ENCODE data around the gene ELOVL6. TPM values are rescaled to one million over a fixed set of nuclear protein-coding genes. Genes with fewer than 3 reads are reported as not detected.
"Not testable (repeated sequence)": the region's sequence is repeated elsewhere in the genome, so short reads cannot be mapped to it uniquely, and the experiment has no call there.

The ELOVL6 gene
- total RNA-seq, 1 donor from 2014 or later, result 28.4 TPM

GRCh38 chr4:110160618-110161017, 37.8 kb downstream of the ELOVL6 start:
- no peak for DNase-seq

DNA sequence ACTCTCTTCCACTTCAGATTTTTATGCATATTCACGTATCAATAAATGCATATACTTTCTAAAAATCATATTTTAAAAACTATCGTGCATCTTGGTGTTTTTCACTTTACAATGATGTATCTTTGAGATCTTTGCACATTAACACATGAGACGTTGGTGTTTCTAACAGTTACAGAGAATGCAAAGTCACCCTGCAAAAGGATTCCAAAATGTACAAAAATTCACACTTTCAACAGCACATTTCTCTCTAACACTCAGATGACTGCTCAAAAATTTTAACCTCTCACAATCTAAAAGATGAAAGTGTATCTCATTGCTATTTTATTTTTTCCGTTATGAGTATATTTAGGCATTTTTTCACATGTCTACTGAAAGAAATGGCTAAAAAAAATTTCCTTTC, 38.9 kb downstream of the ELOVL6 start:
- DNase-seq, result no peak

DNA sequence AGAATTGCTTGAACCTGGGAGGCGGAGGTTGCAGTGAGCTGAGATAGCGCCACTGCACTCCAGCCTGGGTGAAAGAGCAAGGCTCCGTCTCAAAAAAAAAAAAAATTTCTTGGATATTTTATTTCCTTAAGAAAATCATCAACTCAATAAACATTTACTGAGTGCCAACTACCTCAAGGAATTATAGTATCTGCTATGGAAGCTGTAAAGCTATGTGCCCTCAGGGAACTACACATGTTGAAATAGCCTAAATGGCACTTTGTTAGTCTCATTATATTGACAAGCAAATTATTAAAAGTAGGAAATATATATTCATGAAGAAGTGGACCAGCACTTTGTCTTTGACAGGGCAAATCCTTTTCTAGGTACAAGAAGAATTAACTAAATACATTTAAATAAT, 40.8 kb downstream of the ELOVL6 start:
- no peak for DNase-seq

- DNase-seq, result not testable (repeated sequence)
Measured at GRCh38 chr4:110157166-110157565, 41.2 kb downstream of the ELOVL6 start.

- no peak for DNase-seq
Measured at GRCh38 chr4:110156442-110156841, 42.0 kb downstream of the ELOVL6 start.

- no peak for DNase-seq
Measured at GRCh38 chr4:110155654-110156053, 42.8 kb downstream of the ELOVL6 start.

DNA sequence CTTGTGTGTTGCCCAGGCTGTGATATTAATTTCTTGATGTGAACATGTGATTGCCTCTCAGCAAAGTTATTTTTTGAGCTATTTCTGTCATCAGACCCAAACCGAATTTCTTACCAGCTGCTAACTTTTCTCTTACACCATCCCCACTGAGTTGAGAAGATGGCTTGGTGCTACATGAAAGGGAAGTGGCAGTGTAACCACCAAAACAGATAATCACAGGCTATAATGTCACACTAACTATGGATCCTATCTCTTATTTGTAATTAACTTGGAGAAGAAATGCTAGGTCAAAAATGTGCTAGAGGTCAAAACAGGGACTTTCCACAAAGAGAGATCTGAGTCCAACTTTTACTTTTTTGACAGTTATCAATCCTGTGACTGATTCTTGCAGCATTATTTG, 43.8 kb downstream of the ELOVL6 start:
- DNase-seq, result no peak

DNA sequence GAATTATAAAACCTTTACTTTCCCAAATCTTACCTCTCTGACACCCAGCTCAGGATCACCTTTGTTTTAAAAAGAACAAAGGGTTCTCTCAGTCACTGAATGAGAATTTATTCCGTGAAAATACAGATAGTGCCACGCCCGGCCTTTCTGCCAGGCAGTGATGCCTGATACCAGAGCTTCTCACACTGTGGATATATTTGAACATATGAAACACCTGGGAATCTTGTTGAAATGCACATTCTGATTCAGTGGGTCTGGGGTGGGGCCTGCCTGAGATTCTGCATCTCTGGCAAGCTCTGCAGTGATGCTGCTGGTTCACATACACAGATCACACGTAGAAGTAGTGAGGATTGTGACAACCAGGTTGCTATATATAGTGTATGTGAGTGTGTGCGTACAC, 46.0 kb downstream of the ELOVL6 start:
- DNase-seq, result no peak

GRCh38 chr4:110149089-110149488, 49.3 kb downstream of the ELOVL6 start:
- no peak for DNase-seq

- no peak for DNase-seq
Measured at GRCh38 chr4:110142461-110142860, 56.0 kb downstream of the ELOVL6 start.

DNA sequence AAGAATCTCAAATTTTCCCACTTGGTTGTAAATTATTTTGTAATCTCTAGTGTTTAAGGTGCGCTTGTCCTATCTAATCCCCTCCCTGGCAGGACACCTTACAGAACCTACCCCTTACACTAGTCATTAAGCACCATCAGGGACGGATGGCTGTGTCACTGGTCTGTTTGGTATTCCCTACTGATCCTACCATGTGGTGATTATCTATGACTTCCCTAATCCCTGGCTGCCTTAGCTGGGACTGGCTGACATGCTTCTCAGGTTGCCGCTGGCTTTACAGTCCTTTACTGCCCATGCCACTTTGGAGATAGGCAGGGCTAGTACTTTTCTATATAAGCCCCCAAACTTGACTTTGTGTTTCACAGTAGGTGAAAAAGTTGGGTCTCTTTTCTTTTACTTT, 58.6 kb downstream of the ELOVL6 start:
- no peak for DNase-seq

GRCh38 chr4:110139111-110139510, 59.3 kb downstream of the ELOVL6 start:
- DNase-seq, result peak; percentile 92

DNA sequence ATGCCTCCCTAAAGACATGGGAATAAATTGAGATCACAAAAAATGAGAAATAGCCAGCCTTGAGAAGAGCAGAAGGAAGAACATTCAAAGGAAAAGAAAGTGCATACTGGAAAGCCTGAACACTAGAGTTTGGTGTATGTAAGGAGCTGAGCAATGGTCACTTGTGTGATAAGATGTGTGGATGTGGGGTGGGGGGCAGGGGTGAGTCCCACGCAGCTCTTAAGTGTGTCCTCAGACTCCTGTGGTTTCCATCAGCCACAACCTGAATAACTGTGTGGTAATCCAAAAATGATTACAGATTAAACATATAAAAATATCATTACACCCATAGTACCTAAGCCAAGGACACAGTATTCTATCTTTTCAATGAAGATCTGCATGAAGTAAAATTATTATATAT, 59.9 kb downstream of the ELOVL6 start:
- no peak for DNase-seq

DNA sequence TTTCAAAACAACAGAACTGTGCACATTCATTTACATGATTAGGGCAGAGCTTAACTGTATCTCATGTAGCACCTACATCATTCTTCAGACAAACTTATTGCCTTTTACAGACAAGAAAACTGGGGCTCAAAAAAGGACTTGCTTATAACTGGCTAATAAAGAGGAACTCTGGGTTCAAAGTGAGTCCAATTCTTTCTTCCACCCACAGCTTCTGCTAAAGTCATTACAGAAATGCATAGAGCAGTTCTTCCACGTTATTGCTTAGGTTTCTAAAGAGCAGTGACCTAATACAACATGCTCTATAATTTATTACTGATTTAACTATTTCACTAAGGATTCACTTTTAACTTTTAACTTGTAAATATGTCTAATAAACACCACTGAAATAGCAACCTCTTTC, 60.6 kb downstream of the ELOVL6 start:
- DNase-seq, result no peak

- DNase-seq, result no peak
Measured at GRCh38 chr4:110135523-110135922, 62.9 kb downstream of the ELOVL6 start.

- no peak for DNase-seq
Measured at GRCh38 chr4:110135076-110135475, 63.3 kb downstream of the ELOVL6 start.

DNA sequence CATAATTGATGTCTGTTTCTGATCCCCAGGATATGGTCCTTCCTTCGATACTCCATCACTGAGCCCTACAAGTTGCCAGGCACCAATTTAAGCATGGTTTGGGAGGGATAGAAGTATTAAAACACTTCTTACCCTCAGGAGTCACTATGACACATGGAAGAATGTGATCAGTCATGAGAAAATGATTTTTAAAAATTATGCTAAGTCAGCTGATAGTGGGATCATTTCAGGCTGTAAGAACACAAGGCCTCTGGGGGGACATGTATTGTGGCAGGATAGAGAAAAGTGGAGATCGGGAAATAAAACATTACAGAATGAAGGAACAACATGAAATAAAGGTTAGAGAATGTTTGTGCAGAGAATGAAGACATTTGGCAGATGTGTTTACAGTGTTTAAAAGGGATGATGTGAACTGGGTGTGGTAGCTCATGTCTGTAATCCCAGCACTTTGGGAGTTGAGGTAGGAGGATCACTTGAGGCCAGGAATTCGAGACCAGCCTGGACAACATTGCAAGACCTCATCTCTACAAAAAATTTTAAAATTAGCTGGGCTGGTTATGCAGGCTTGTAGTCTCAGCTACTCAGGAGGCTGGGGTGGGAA, 64.0 kb downstream of the ELOVL6 start:
- DNase-seq, result no peak

DNA sequence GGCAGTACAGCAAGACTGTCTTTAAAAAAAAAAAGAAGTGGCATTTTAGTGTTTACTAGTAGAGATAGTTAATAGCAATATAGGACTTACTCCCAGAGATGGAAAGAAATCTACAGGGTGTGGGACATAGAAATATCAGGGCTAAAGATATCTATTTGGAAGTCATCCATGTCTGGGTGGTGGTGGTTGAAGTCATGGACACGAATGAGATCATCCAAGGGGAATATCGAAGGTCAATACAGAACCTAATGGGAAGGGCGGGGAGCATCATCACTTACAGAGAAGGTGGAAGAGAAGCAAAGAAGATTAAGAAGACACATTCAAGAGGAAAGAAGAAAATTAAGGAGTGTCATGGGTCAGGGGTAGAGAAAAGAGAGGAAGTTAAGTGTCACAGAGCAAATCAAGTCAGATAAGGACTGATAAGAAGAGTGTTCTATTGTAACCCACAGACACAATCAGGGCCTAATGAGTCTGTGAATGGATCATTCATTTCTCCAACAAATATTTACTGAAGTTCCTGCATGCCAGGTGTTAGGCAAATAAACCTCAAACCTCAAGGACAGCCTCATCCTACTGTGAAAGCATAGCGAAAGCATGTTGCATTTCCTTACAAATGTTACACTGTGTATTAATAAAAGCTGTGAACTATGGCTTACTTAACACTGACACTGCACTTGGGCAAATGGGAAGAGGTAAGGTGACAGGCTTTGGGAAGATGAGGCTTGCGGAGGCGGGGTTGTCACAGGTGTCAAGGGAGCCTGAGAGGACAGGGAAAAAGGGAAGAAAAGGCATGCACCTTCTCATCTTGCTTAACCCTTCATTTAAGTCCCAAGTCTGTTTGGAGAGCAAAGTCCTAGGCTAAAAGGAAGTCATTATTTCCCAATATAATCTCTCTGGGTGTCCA, 65.3 kb downstream of the ELOVL6 start:
- DNase-seq, result no peak

DNA sequence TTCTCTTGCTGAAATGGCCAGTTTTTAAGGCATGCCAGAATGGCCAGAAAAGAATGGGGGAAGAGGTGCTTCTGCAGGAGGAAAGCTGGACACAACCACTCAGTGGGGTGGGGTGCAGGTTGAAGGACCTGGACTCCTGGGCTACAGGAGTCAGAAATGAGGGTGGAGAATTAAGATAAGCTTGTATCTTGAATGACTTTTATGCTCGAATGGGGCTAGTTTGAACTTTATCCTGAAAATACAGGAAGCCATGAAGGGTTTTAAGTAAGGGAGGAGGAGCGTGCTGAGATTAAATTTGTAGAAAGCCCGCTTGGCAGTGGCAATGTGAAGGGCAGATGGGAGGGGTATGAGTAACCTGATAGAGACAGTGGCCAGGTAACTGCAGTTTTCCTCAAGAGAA, 66.5 kb downstream of the ELOVL6 start:
- DNase-seq, result no peak

- DNase-seq, result no peak
Measured at GRCh38 chr4:110130576-110131358, 67.6 kb downstream of the ELOVL6 start.

GRCh38 chr4:110129544-110129943, 68.9 kb downstream of the ELOVL6 start:
- DNase-seq, result no peak

DNA sequence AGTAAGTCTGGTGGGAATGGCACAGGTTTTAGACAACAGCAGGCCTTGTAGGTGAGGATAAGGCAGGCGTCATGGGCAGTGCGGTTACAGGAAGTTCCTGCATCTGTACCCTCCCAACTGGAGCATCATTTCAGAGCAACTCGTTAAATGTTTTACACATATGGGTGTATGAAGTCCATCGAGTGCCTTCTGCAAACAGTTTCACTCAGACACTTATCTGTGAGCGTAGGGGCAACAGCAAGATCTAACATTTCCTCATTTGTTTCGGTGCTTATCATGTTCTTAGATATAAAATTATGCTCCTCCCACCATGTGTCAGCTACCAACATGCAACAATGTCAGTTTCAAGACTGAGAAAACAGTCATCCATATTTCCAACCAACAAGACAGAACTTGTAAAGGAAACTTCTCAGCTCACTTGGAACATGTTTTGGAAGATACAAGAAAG, 69.9 kb downstream of the ELOVL6 start:
- DNase-seq, result no peak

GRCh38 chr4:110128029-110128428, 70.4 kb downstream of the ELOVL6 start:
- no peak for DNase-seq

Data from skin of body (tissue), 2 donors.